Esophagus squamous epithelium (tissue), 4 donors: ENCODE data around the gene GET3.

Experiments used
- CTCF ChIP-seq, 6 experiments: fragments of 450-650 bp in 4 of 6; fragments of 200-600 bp in 2 of 6; sonication (generic) in 2 of 6; IDR thresholded peaks; one replicate each; pipeline ENCODE4 v1.5.1; 2016 to 2019; ENCODE audit warnings: antibody characterized with exemption in 6 of 6, mild to moderate bottlenecking in 4 of 6, moderate library complexity in 4 of 6
- POLR2A ChIP-seq, 4 donors: fragments of 450-650 bp; IDR thresholded peaks; one replicate each; pipeline ENCODE4 v1.6.1; 2017; ENCODE audit warnings: antibody characterized with exemption in 4 of 4, mild to moderate bottlenecking in 4 of 4, moderate library complexity in 3 of 4

GRCh38 chr19:12703046-12703445 is 34.3 kb upstream of the GET3 start:
- TF ChIP-seq CTCF (IDR thresholded peaks at IDR 0.05), result no peak
- no peak for TF ChIP-seq POLR2A (IDR thresholded peaks at IDR 0.05)
